Measurements from ENCODE around the gene RPLP2.

Gene RPLP2

GRCh38 chr11:834371-835316 lies 24.9 kb downstream of the RPLP2 start:
- DNase-seq (ENCODE audit: low read depth in 2 of 2): no peak

GRCh38 chr11:836274-836673 lies 26.5 kb downstream of the RPLP2 start:
- DNase-seq (ENCODE audit: low read depth in 2 of 2): no peak

GRCh38 chr11:836700-837099 lies 26.9 kb downstream of the RPLP2 start:
- no peak for DNase-seq (ENCODE audit: low read depth in 2 of 2)

GRCh38 chr11:837189-837989 lies 27.6 kb downstream of the RPLP2 start:
- DNase-seq (ENCODE audit: low read depth in 2 of 2): no peak

GRCh38 chr11:837990-838307 lies 28.2 kb downstream of the RPLP2 start:
- no peak for DNase-seq (ENCODE audit: low read depth in 2 of 2)

GRCh38 chr11:838441-839279 lies 28.9 kb downstream of the RPLP2 start:
- DNase-seq (ENCODE audit: low read depth in 2 of 2): no peak

GRCh38 chr11:839280-839623 lies 29.5 kb downstream of the RPLP2 start:
- no peak for DNase-seq (ENCODE audit: low read depth in 2 of 2)

- DNase-seq (ENCODE audit: low read depth in 2 of 2): no peak
These were observed 30.3 kb downstream of the RPLP2 start for GRCh38 chr11:839875-840617.

- no peak for DNase-seq (ENCODE audit: low read depth in 2 of 2)
These were observed 32.2 kb downstream of the RPLP2 start for GRCh38 chr11:841981-842369.

- DNase-seq (ENCODE audit: low read depth in 2 of 2): peak; percentile 74 to 85
These were observed 32.7 kb downstream of the RPLP2 start, which contains the start of the genes POLR2L and TSPAN4 for GRCh38 chr11:842370-843002. Gene POLR2L (minus strand): TSS chr11:842529. CDS start chr11:842508, 21 bp downstream. Gene TSPAN4 (plus strand): TSS chr11:842852. CDS start chr11:850305, 7,453 bp downstream.

GRCh38 chr11:843086-843734 lies 33.4 kb downstream of the RPLP2 start:
- no peak for DNase-seq (ENCODE audit: low read depth in 2 of 2)

GRCh38 chr11:843818-844692 lies 34.3 kb downstream of the RPLP2 start:
- no peak for DNase-seq (ENCODE audit: low read depth in 2 of 2)

GRCh38 chr11:844693-845644 lies 35.2 kb downstream of the RPLP2 start:
- DNase-seq (ENCODE audit: low read depth in 2 of 2): no peak

GRCh38 chr11:845872-846495 lies 36.2 kb downstream of the RPLP2 start:
- DNase-seq (ENCODE audit: low read depth in 2 of 2): no peak

GRCh38 chr11:846496-847098 lies 36.8 kb downstream of the RPLP2 start:
- DNase-seq (ENCODE audit: low read depth in 2 of 2): no peak

- DNase-seq (ENCODE audit: low read depth in 2 of 2): no peak
These were observed 38.1 kb downstream of the RPLP2 start for GRCh38 chr11:847876-848275.

GRCh38 chr11:848380-848931 lies 38.7 kb downstream of the RPLP2 start:
- peak; percentile 38 to 54 for DNase-seq (ENCODE audit: low read depth in 2 of 2)
